ENCODE data around the gene PCDH9. TPM values are rescaled to one million over a fixed set of nuclear protein-coding genes. Genes with fewer than 3 reads are reported as not detected.

Gene PCDH9
- total and polyA plus RNA-seq, 11 donors = 3.0 to 39.6 (median 21.6) TPM

DNA sequence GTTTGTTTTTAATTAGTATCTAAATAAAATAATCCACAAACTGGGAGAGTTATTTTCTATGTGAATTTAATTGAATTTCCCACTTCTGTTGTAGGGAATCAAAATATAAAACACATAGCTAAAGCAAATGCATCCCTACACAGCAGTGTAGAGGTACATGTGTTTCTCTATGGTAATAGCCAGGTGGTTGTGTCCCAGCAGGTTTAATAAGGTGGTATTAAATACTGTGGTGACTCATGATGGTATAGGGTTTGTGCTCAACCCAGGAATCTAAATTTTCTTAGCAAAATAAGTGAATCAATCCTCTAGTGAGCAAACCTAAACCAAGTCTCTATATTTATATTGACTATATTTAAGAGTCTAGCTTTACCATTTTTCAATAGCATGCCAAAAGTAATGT lies 30.0 kb downstream of the PCDH9 start:
- no peaks in the 10 kb centered on the region for H3K27me3 ChIP-seq
- no peak overlapping the region for H3K4me3 ChIP-seq
- no peak for ATAC-seq
- intact Hi-C loops (cut with DNase I) = no loop called here
- H3K4me1 ChIP-seq = peaks cover 0 to 11% (median 0%) of the 10 kb centered on the region in 12 donors
- H3K27ac ChIP-seq = no peak overlapping the region
- TF ChIP-seq POLR2A (IDR thresholded peaks at IDR 0.05) = no peak
- TF ChIP-seq, protein P1, sequence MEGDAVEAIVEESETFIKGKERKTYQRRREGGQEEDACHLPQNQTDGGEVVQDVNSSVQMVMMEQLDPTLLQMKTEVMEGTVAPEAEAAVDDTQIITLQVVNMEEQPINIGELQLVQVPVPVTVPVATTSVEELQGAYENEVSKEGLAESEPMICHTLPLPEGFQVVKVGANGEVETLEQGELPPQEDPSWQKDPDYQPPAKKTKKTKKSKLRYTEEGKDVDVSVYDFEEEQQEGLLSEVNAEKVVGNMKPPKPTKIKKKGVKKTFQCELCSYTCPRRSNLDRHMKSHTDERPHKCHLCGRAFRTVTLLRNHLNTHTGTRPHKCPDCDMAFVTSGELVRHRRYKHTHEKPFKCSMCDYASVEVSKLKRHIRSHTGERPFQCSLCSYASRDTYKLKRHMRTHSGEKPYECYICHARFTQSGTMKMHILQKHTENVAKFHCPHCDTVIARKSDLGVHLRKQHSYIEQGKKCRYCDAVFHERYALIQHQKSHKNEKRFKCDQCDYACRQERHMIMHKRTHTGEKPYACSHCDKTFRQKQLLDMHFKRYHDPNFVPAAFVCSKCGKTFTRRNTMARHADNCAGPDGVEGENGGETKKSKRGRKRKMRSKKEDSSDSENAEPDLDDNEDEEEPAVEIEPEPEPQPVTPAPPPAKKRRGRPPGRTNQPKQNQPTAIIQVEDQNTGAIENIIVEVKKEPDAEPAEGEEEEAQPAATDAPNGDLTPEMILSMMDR (IDR thresholded peaks at IDR 0.05) = no peak
- no peaks in the 10 kb centered on the region for H3K9me3 ChIP-seq
- DNase-seq = no peak
- no peaks in the 10 kb centered on the region for H3K36me3 ChIP-seq

DNA sequence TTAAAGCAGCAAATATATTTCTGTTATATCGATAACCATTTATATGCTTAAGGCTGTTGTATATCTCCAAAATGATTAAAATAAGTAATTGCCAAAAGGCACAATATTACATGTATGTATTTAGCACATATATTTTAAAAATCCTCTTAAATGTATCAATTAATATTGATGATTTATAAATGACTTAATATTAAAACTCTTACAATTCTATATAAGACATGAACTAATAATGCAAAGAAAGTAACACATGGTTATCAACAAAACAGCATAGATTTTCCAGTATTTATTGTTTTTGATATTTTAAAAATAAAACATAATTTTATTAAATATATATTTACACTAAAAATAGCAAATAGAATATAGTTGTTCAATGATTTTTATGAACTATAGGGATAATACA lies 32.4 kb downstream of the PCDH9 start:
- intact Hi-C loops (cut with DNase I) = no loop called here
- DNase-seq (no peak), ATAC-seq (no peak)
- WGBS, 4 donors = 95 to 99% (median 97%) methylated on average over 1 of the region's 1 CpG
- H3K9me3 ChIP-seq = no peaks in the 10 kb centered on the region
- no peak overlapping the region for H3K4me3 ChIP-seq
- no peaks in the 10 kb centered on the region for H3K27me3 ChIP-seq
- TF ChIP-seq, protein P1 (IDR thresholded peaks at IDR 0.05) = no peak
- TF ChIP-seq POLR2A (IDR thresholded peaks at IDR 0.05) = no peak
- H3K27ac ChIP-seq = no peak overlapping the region
- peaks cover 0 to 3% (median 0%) of the 10 kb centered on the region in 12 donors for H3K4me1 ChIP-seq
- no peaks in the 10 kb centered on the region for H3K36me3 ChIP-seq

DNA sequence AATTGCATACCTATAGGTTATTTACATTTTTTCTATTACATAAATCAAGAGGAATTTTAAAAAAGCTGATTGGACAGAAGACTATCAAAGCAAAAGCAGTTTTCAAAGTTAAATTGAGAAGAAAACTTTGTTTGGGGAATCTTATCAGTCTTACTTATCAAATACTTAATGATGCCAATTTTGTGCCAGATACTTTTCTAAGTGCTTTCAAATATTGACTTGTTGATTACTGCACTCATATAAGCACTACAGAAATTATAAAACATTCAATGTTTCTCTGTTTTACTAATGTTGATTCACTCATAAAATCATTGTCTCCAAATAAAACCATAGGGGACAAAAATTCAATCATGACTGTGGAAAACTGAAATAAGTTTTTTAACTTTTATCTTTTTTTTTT lies 36.2 kb downstream of the PCDH9 start:
- intact Hi-C loops (cut with DNase I) = no loop called here
- Histone ChIP-seq H3K36me3 (no peaks in the 10 kb centered on the region), H3K4me3 (no peak overlapping the region), H3K27ac (no peak overlapping the region), H3K4me1 (peaks cover 0 to 3% (median 0%) of the 10 kb centered on the region in 12 donors), H3K9me3 (no peaks in the 10 kb centered on the region), H3K27me3 (no peaks in the 10 kb centered on the region)
- ATAC-seq (no peak), DNase-seq (no peak)
- TF ChIP-seq, protein P1 (IDR thresholded peaks at IDR 0.05) = no peak
- no peak for TF ChIP-seq POLR2A (IDR thresholded peaks at IDR 0.05)

DNA sequence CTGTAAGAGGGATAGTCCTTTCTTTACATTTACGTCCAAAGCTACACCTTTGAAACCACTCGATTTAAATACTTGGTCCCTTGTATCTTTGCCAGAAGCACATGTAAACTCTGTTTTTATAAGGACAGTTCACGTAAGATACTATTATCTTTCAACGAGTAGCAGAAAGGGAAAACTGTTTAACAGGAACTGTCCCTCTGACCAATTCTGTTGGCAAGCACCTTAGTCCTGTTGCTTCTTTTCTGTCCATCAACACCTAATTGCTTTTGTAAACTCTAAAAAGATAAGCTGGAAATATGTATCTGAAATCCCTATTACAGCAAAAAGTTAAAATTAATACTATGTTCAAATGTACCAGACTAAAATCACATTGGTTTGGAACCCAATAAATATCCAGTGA lies 37.4 kb downstream of the PCDH9 start:
- ATAC-seq = no peak
- no peak overlapping the region for H3K4me3 ChIP-seq
- 44 to 52% (median 46%) methylated on average over 4 of the region's 4 CpGs for WGBS, 4 donors
- intact Hi-C loops (cut with DNase I) = no loop called here
- no peak overlapping the region for H3K27ac ChIP-seq
- H3K27me3 ChIP-seq = no peaks in the 10 kb centered on the region
- no peaks in the 10 kb centered on the region for H3K9me3 ChIP-seq
- DNase-seq = no peak
- no peak for TF ChIP-seq POLR2A (IDR thresholded peaks at IDR 0.05)
- TF ChIP-seq, protein P1 (IDR thresholded peaks at IDR 0.05) = no peak
- H3K36me3 ChIP-seq = no peaks in the 10 kb centered on the region
- H3K4me1 ChIP-seq = peaks cover 0 to 3% (median 0%) of the 10 kb centered on the region in 12 donors

Measured in heart left ventricle (tissue), 16 donors.